ENCODE results near the gene TINCR. TPM values are rescaled to one million over a fixed set of nuclear protein-coding genes. Genes with fewer than 3 reads are reported as not detected.

TINCR gene
- total and polyA plus RNA-seq, 2 donors (not counting 1 experiment from before 2014, with no cell fraction given), result 0.42 to 0.54 TPM

- Histone ChIP-seq H2AFZ (ENCODE audit: insufficient read depth, low read depth, low read length, poor library complexity, severe bottlenecking) (peak overlapping the region; percentile 36), H3K36me3 (replicated peaks in 1 of 2; ENCODE audit: control extremely low read depth in 1 of 2, control insufficient read depth in 1 of 2, extremely low read depth in 1 of 2, insufficient read depth in 2 of 2, low read length in 1 of 2) (no peaks in the 10 kb centered on the region), H3K4me2 (replicated peaks; ENCODE audit: low read depth, low read length, poor library complexity, severe bottlenecking) (no peak overlapping the region), H3K9ac (ENCODE audit: low read length) (no peak overlapping the region), H3K79me2 (ENCODE audit: control insufficient read depth, insufficient read depth, low read length) (no peaks in the 10 kb centered on the region), H3K27me3 (replicated peaks in 1 of 4; ENCODE audit: control extremely low read depth in 1 of 4, control insufficient read depth in 3 of 4, insufficient read depth in 4 of 4, low read length in 3 of 4) (no peaks in the 10 kb centered on the region), H3K4me3 (ENCODE audit: control extremely low read depth in 1 of 5, extremely low read depth in 1 of 5, insufficient read depth in 1 of 5, low read depth in 2 of 5, low read length in 4 of 5) (no peak overlapping the region), H3K27ac (ENCODE audit: low read length in 2 of 2) (no peak overlapping the region), H4K20me1 (ENCODE audit: control insufficient read depth, insufficient read depth, low read length, poor library complexity, severe bottlenecking) (no peaks in the 10 kb centered on the region), H3K9me3 (ENCODE audit: control extremely low read depth in 1 of 3, control insufficient read depth in 2 of 3, insufficient read depth in 1 of 3, low read length in 2 of 3) (peaks cover 0 to 5% (median 0%) of the 10 kb centered on the region in 3 donors), H3K4me1 (ENCODE audit: control insufficient read depth in 2 of 2, insufficient read depth in 2 of 2, low read length in 2 of 2) (no peaks in the 10 kb centered on the region)
- TF ChIP-seq CTCF (IDR thresholded peaks at IDR 0.05), result no peak
- TF ChIP-seq EZH2 (IDR thresholded peaks at IDR 0.05; ENCODE audit: borderline replicate concordance, insufficient read depth, low read depth, low read length, poor library complexity, severe bottlenecking), result no peak
- H3K9me3 Mint-ChIP-seq (ENCODE audit: insufficient read depth), result no peaks in the 10 kb centered on the region
- no peaks in the 10 kb centered on the region for H3K4me1 Mint-ChIP-seq
- ChIA-PET POLR2A (no interaction called here), CTCF (no interaction called here)
- 39% methylated on average over 4 of the region's 8 CpGs for WGBS (ENCODE audit: insufficient coverage)
- H3K27me3 Mint-ChIP-seq, result peaks cover 3% of the 10 kb centered on the region
- no peak for ATAC-seq (ENCODE audit: low read depth)
- intact Hi-C loops (cut with micrococcal nuclease), result no loop called here
- no peak for DNase-seq
- no peak overlapping the region for H3K27ac Mint-ChIP-seq
- H3K4me3 Mint-ChIP-seq, result no peak overlapping the region
These were observed 19.9 kb downstream of the TINCR start for GRCh38 chr19:5547881-5548280.

- CTCF ChIA-PET, result no interaction called here
- H3K9ac ChIP-seq (ENCODE audit: low read length), result no peak overlapping the region
- no peaks in the 10 kb centered on the region for H3K36me3 ChIP-seq (replicated peaks in 1 of 2; ENCODE audit: control extremely low read depth in 1 of 2, control insufficient read depth in 1 of 2, extremely low read depth in 1 of 2, insufficient read depth in 2 of 2, low read length in 1 of 2)
- H3K27ac ChIP-seq (ENCODE audit: low read length in 2 of 2), result no peak overlapping the region
- whole genome bisulfite sequencing (ENCODE audit: insufficient coverage), result 80% methylated on average over 2 of the region's 4 CpGs
- H3K4me3 ChIP-seq (ENCODE audit: control extremely low read depth in 1 of 5, extremely low read depth in 1 of 5, insufficient read depth in 1 of 5, low read depth in 2 of 5, low read length in 4 of 5), result no peak overlapping the region
- no peaks in the 10 kb centered on the region for H3K4me1 Mint-ChIP-seq
- H3K4me1 ChIP-seq (ENCODE audit: control insufficient read depth in 2 of 2, insufficient read depth in 2 of 2, low read length in 2 of 2), result no peaks in the 10 kb centered on the region
- H3K9me3 ChIP-seq (ENCODE audit: control extremely low read depth in 1 of 3, control insufficient read depth in 2 of 3, insufficient read depth in 1 of 3, low read length in 2 of 3), result peaks cover 0 to 5% (median 0%) of the 10 kb centered on the region in 3 donors
- H3K4me2 ChIP-seq (replicated peaks; ENCODE audit: low read depth, low read length, poor library complexity, severe bottlenecking), result no peak overlapping the region
- no peaks in the 10 kb centered on the region for H4K20me1 ChIP-seq (ENCODE audit: control insufficient read depth, insufficient read depth, low read length, poor library complexity, severe bottlenecking)
- ATAC-seq (ENCODE audit: low read depth) (no peak), DNase-seq (no peak)
- no peak for TF ChIP-seq EZH2 (IDR thresholded peaks at IDR 0.05; ENCODE audit: borderline replicate concordance, insufficient read depth, low read depth, low read length, poor library complexity, severe bottlenecking)
- TF ChIP-seq CTCF (IDR thresholded peaks at IDR 0.05), result no peak
- no peak overlapping the region for H3K27ac Mint-ChIP-seq
- no peak overlapping the region for H3K4me3 Mint-ChIP-seq
- POLR2A ChIA-PET, result interaction anchor here (0.6 kb wide), 1 partner anchor 213 kb away, joined by 4 read pairs; no protein-coding TSS in a partner anchor
- no peaks in the 10 kb centered on the region for H3K79me2 ChIP-seq (ENCODE audit: control insufficient read depth, insufficient read depth, low read length)
- H2AFZ ChIP-seq (ENCODE audit: insufficient read depth, low read depth, low read length, poor library complexity, severe bottlenecking), result no peak overlapping the region
- intact Hi-C loops (cut with micrococcal nuclease), result no loop called here
- peaks cover under 1% of the 10 kb centered on the region for H3K27me3 Mint-ChIP-seq
- H3K9me3 Mint-ChIP-seq (ENCODE audit: insufficient read depth), result no peaks in the 10 kb centered on the region
- H3K27me3 ChIP-seq (replicated peaks in 1 of 4; ENCODE audit: control extremely low read depth in 1 of 4, control insufficient read depth in 3 of 4, insufficient read depth in 4 of 4, low read length in 3 of 4), result no peaks in the 10 kb centered on the region
These were observed 21.8 kb downstream of the TINCR start for GRCh38 chr19:5545984-5546383.
